Panc1 (cell line): ENCODE results near the gene MALSU1.

Source experiments
- CTCF ChIP-seq: fragments of 450-650 bp; IDR thresholded peaks from 2 replicates; pipeline ENCODE4 v1.5.1; 2017; ENCODE audit warnings: mild to moderate bottlenecking
- REST ChIP-seq, 2 experiments: IDR thresholded peaks; 2 replicates each; pipeline ENCODE4 v1.6.1; 2011 to 2012; ENCODE audit warnings: low read depth in 2 of 2, control low read depth in 1 of 2, low read length in 1 of 2, mild to moderate bottlenecking in 1 of 2, moderate library complexity in 1 of 2; ENCODE audit not compliant: insufficient read depth in 1 of 2
- TCF7L2 ChIP-seq: IDR thresholded peaks from 2 replicates; pipeline ENCODE4 v1.6.1; 2011; ENCODE audit warnings: mild to moderate bottlenecking, low read depth, low read length, inconsistent platforms

- TF ChIP-seq CTCF (no peak), TCF7L2 (no peak), REST (IDR thresholded peaks at IDR 0.05; ENCODE audit: insufficient read depth in 1 of 2, low read depth in 2 of 2, low read length in 1 of 2) (no peak)
These were observed 42.9 kb downstream of the MALSU1 start for GRCh38 chr7:23341846-23342598.
